Osteocyte (in vitro differentiated cells): ENCODE results near the gene SLC37A4. TPM values are rescaled to one million over a fixed set of nuclear protein-coding genes. Genes with fewer than 3 reads are reported as not detected.
"Not testable (repeated sequence)": the region's sequence is repeated elsewhere in the genome, so short reads cannot be mapped to it uniquely, and the experiment has no call there.

Experiments used
- DNase-seq: peaks from one replicate; pipeline ENCODE4 v3.0.0; 2021; ENCODE audit warnings: mixed read lengths; ENCODE audit not compliant: unreplicated experiment; ENCODE audit errors: extremely low spot score
- H3K27ac Mint-ChIP-seq: one replicate; pipeline ENCODE4 v1.8.0; 2021; ENCODE audit warnings: mild to moderate bottlenecking, mixed read lengths; ENCODE audit not compliant: unreplicated experiment
- H3K27me3 Mint-ChIP-seq: one replicate; pipeline ENCODE4 v1.8.0; 2021; ENCODE audit warnings: mixed read lengths; ENCODE audit not compliant: unreplicated experiment
- H3K36me3 Mint-ChIP-seq: one replicate; pipeline ENCODE4 v1.8.0; 2021; ENCODE audit warnings: mixed read lengths; ENCODE audit not compliant: unreplicated experiment
- H3K4me1 Mint-ChIP-seq: one replicate; pipeline ENCODE4 v1.8.0; 2021; ENCODE audit warnings: mixed read lengths; ENCODE audit not compliant: unreplicated experiment
- H3K4me3 Mint-ChIP-seq: one replicate; pipeline ENCODE4 v1.8.0; 2021; ENCODE audit warnings: mild to moderate bottlenecking, moderate library complexity, mixed read lengths; ENCODE audit not compliant: unreplicated experiment
- H3K9me3 Mint-ChIP-seq: one replicate; pipeline ENCODE4 v1.8.0; 2021; ENCODE audit warnings: mixed read lengths; ENCODE audit not compliant: unreplicated experiment
- total RNA-seq: library from RNA; stranded (reverse); gene quantifications from 2 replicates; pipeline ENCODE4 v1.2.1, GENCODE V29; 2021
- TF ChIP-seq, protein P1 (sequence below): fragments of 200-600 bp; sonication (generic); IDR thresholded peaks from 2 replicates; pipeline ENCODE4 v1.5.0; 2021; ENCODE audit warnings: antibody characterized with exemption, mild to moderate bottlenecking, moderate library complexity

Gene SLC37A4
- total RNA-seq, 1 donor from 2014 or later, result 16.3 TPM

DNA sequence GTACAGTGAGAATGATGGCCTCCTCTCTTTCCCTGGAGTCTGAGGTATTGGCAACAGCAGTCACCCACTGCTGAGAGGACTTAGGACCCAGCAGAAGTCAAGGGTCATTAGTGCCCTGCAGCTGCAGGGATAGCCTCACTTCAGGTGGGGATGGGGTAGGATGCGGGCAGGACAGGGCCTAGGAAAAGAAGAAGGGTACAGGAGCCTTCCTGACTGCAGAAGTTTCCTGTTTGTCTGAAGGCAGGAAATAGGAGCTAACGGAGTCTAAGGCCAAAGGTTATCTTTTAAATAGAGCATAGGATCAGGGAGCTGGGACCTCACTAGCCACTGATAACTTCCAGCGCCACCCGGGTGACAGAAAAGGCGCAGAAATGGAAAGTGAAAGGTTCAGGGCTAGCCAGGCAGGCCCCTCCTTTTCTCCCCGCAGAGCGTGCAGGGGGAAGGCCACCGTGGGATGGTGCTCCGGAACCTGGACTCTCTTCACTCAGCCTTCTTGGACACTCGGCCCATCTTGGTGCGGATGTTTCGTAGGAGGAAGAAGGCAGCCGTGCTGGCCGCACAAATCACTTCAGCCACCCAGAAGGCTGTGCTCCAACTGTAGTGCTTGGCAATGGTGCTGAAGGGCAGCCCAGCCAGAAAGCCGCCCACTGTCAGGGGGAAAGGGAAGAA is 6.1 kb downstream of the SLC37A4 start:
- H3K4me3 Mint-ChIP-seq, result no peak overlapping the region
- H3K9me3 Mint-ChIP-seq, result no peaks in the 10 kb centered on the region
- DNase-seq, result no peak
- H3K27me3 Mint-ChIP-seq, result no peaks in the 10 kb centered on the region
- H3K36me3 Mint-ChIP-seq, result peaks cover 21% of the 10 kb centered on the region
- H3K4me1 Mint-ChIP-seq, result peaks cover 27% of the 10 kb centered on the region
- H3K27ac Mint-ChIP-seq, result no peak overlapping the region
- TF ChIP-seq, protein P1, sequence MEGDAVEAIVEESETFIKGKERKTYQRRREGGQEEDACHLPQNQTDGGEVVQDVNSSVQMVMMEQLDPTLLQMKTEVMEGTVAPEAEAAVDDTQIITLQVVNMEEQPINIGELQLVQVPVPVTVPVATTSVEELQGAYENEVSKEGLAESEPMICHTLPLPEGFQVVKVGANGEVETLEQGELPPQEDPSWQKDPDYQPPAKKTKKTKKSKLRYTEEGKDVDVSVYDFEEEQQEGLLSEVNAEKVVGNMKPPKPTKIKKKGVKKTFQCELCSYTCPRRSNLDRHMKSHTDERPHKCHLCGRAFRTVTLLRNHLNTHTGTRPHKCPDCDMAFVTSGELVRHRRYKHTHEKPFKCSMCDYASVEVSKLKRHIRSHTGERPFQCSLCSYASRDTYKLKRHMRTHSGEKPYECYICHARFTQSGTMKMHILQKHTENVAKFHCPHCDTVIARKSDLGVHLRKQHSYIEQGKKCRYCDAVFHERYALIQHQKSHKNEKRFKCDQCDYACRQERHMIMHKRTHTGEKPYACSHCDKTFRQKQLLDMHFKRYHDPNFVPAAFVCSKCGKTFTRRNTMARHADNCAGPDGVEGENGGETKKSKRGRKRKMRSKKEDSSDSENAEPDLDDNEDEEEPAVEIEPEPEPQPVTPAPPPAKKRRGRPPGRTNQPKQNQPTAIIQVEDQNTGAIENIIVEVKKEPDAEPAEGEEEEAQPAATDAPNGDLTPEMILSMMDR, result no peak

- no peak for DNase-seq
- TF ChIP-seq, protein P1, result no peak
- Mint-ChIP-seq H3K4me3 (no peak overlapping the region), H3K27ac (no peak overlapping the region), H3K4me1 (peaks cover 20% of the 10 kb centered on the region), H3K27me3 (no peaks in the 10 kb centered on the region), H3K9me3 (no peaks in the 10 kb centered on the region), H3K36me3 (peaks cover 21% of the 10 kb centered on the region)
Measured at GRCh38 chr11:119023741-119024140, 6.9 kb downstream of the SLC37A4 start.

DNA sequence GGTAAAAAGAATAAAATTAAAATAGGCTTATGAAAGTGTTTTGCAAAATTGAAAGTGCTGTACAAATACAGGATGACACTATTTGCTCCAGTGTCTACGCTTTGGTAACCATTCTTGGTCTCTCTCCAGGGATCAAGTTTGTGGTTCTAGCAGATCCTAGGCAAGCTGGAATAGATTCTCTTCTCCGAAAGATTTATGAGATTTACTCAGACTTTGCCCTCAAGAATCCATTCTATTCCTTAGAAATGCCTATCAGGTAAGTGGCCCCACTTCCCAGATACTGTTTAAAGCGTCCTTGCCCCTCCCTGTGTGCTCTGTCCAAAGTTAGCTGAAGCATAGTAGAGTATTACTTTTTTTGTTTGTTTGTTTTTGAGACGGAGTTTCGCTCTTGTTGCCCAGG is 9.0 kb downstream of the SLC37A4 start:
- DNase-seq, result no peak
- TF ChIP-seq, protein P1, result no peak
- Mint-ChIP-seq H3K9me3 (no peaks in the 10 kb centered on the region), H3K36me3 (peaks cover 21% of the 10 kb centered on the region), H3K27ac (peak overlapping the region; percentile 23), H3K27me3 (no peaks in the 10 kb centered on the region), H3K4me3 (no peak overlapping the region), H3K4me1 (peaks cover 26% of the 10 kb centered on the region)

- Mint-ChIP-seq H3K36me3 (peaks cover 30% of the 10 kb centered on the region), H3K4me3 (peak overlapping the region; percentile 97), H3K4me1 (peaks cover 33% of the 10 kb centered on the region), H3K27ac (peak overlapping the region; percentile 99), H3K9me3 (no peaks in the 10 kb centered on the region), H3K27me3 (no peaks in the 10 kb centered on the region)
- DNase-seq, result no peak
- TF ChIP-seq, protein P1, result no peak
Measured at GRCh38 chr11:119019996-119020395, 10.7 kb downstream of the SLC37A4 start.

DNA sequence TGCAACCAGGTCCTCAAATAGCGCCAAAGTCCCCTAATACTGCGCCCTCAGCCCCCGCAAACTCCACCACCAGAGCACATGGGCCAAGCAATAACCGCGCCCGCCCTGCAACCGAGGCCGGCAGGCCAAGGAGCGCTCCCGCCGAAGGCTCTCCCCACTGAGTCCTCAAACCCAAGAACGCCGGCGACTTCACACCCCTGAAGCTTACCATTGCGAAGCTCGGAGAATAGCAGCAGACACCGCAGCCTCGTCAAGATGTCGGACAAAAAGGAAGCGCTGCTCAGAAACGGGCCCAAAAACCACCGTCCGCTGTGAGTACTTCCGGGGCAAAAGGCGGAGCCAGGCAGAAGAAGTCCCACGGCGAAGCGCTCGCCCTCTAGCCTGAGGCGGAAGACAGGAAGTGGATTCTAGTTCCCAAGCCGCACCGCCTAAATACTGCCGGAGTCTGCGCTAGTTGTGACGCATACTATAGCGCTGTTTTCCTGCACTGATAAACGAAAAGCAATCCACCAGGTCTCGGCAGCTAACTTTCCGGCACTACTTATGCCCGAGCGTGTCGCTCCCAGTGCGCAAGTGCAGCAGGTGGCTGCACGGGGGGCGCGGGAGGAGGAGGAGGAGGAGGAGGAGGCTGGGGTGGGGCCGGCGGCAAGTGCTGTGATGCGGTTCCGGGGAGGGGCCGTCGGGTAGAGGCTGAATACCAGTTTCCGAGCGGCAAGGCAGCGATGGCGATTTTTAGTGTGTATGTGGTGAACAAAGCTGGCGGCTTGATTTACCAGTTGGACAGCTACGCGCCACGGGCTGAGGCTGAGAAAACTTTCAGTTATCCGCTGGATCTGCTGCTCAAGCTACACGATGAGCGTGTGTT is 12.4 kb downstream of the SLC37A4 start, which contains the start of the genes RPS25 and TRAPPC4:
TSS of gene RPS25 (minus strand) at position 270 of the 865 bp plus-strand sequence. CDS start at position 211, 59 bp downstream.
TSS of gene TRAPPC4 (plus strand) at position 693 of the 865 bp plus-strand sequence. CDS start at position 723, 30 bp downstream.
- Mint-ChIP-seq H3K36me3 (peaks cover 33% of the 10 kb centered on the region), H3K9me3 (no peaks in the 10 kb centered on the region), H3K27me3 (no peaks in the 10 kb centered on the region), H3K4me1 (peaks cover 31% of the 10 kb centered on the region), H3K27ac (peak within 1 kb of the TSS; percentile 99), H3K4me3 (peak within 1 kb of the TSS; percentile 97)
- DNase-seq, result peak; percentile 97
- TF ChIP-seq, protein P1, result no peak

DNA sequence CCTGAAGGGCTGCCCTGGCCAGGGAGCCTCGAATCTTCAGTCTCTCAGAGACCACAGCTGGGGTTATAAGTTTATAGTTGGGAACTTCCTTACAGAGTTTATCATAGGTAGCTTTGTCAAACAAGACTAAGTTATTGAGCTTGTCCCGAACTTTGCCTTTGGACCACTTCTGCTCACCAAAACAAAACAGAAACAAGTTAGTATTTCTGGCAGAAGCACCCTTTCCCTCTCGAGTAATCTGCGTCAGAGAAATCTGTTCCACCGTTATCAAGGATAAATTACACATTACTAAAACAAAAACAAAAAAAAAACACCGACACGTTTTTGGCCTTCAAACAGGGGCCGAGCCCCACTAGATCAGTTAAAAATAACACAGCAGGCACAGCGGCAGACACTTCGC is 13.3 kb downstream of the SLC37A4 start:
- Mint-ChIP-seq H3K4me3 (peak overlapping the region; percentile 97), H3K4me1 (peaks cover 31% of the 10 kb centered on the region), H3K36me3 (peaks cover 35% of the 10 kb centered on the region), H3K27ac (peak overlapping the region; percentile 99)
- DNase-seq, H3K9me3 Mint-ChIP-seq, H3K27me3 Mint-ChIP-seq: not testable (repeated sequence)
